ENCODE data around the gene SH3RF3.

SH3RF3 gene

DNA sequence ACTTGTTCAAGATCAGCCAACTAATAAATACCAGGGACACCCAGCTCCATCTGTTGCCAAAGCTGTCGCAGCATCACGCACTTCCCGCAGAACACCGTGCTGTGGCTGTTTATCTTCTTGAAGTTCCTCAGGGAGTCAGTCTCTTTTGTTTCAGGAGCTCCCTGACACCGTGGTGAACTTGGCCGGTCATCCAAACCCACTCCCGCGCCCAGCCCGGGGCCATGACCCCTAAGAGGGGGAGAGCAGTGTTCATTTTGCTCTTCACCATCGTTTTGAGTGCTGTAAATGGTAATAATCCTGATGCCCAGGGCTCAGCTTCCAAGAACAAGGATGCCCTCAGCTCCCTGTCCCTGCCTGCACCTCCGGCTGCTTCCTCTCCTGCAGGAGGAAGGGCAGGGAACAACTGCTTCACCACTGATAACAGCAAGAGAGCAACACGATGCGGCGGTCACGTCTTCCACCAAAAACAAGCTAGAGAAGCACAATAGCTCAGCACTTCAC lies 353.4 kb downstream of the SH3RF3 start:
- DNase-seq (ENCODE audit: low read depth in 1 of 2, low spot score in 1 of 2): no peak

DNA sequence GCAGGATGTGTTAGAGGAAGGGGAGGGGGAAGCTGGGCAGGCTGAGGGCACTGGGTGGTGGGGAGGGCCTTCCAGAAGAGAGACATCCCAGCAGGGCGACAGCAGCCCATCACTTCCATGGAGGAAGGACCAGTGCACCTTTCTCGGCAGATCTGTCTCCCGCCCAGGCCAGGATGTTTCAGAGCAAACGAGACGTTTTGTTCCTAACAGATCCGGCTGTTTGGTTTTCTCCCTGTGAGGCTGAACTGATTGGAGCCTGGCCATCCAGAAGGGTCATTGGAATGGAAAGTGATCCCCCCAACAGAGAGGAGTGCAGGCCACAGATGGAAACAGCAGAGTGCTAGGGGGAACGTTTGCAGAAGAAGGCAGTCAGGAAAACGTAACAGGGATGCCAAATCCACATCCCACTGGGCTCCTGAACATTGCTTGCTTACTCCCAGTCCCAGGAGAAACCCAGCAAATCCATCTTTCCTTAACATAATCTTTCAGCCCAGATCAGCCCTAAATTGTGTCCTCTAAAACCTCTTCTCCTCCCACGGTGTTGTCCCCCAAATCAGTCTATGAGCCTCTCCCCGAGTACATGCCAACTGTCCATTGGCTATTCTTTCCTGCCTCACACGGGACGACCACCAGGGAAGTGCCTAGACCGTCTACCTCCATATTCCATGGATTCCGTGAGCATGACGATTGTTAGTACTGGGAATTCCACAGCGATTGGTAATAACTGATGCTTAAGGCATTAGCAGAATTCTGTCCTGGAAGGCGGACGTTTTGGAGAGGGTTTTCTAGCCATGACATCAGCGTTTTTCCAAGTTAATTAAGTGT lies 357.9 kb downstream of the SH3RF3 start:
- no peak for DNase-seq (ENCODE audit: low read depth in 1 of 2, low spot score in 1 of 2)

DNA sequence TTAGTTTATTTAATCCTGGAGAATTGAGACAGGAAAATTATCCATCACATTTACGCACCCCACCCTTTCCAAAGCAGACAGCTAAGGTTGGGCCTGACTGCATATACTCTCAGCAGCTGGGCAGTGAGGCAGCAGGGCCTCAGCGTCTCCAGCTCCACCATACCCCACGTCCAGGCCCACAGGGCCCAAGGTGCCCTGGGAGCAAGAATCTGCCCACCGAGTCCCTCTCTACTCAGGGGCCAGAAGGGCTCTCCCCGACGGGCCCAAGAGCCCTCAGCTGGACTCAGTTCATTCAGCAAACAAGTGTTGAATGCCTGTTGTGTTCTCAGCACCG lies 358.5 kb downstream of the SH3RF3 start:
- DNase-seq (ENCODE audit: low read depth in 1 of 2, low spot score in 1 of 2): no peak

DNA sequence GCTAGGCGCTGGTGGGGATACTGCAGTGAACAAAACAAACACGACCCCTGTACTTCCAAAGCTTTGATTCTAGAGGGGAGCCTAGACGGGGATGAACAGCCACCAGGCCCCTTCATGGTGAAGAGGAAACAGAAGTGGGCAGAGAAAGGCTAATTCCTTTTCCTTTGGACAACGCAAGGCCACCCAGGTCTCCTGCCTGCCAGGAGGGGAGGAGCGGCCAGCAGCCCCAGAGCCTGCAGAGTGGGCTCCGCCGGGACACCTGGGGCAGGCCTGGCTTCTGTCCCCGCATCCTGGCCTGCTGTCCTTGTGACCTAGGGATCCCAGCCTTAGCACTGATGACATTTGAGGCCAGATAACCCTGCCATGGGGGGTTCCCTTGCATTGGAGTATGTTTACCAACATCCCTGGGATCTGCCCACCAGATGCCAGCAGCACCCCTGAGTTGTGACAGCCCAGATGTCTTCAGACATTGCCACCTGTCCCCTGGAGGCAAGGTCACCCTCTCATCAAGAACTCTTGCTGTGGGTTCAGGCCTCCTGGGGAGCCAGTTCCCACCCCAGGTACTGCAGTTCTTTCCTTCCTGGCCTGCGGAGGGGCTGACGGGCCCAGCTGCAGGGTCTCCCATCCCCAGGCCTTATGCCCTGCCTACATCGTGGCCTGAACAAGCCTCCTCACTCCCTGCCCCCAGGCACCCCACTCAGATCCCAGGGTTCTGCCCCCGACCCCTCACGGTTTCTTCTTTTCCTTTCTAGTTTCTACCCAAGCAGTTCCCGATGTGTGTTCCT lies 359.1 kb downstream of the SH3RF3 start:
- DNase-seq (ENCODE audit: low read depth in 1 of 2, low spot score in 1 of 2): no peak

DNA sequence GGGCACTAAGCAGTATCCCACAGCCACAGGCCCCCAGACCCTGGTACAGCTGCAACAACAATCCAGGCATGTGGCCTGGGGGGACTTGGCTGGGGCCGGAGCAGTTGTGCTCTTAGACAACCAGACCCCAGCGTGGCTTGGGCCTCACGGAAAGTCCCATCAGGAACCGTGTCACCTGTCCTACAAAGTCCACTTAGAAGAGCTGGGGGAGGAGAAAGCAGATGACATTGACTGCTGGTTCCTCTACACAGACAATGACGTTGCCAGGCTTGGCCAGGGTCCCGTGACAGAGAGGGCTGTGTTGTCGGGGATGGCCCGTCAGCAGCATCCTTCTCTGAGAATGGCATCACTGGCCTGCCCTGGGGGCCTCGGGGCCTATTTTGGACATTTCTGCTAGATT lies 360.3 kb downstream of the SH3RF3 start:
- no peak for DNase-seq (ENCODE audit: low read depth in 1 of 2, low spot score in 1 of 2)

DNA sequence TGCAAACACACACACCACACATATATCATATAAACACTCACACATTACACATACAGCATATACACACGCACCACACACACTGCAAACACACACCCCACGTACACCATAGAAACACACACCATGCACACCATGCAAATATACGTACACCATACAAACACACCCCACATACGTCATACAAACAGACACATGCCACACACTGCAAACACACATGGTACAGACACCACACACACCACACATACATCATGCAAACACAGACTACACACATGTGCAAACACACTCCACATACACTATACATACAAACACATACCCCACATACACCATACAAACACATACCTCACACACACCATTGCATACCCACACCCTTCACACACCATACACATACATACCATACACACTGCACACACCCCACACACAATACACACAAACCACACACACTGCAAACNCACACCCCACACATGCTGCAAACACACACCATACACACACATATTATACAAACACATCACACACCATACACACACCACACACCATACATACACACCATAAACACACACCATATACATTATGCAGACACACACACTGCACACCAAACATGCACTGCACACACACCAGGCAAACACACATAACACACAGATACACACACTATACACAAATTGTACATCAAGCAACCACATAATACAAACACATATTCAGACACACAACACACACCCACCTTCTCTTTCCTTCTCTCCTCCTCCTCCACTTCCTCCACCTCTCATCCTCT lies 364.4 kb downstream of the SH3RF3 start:
- no peak for DNase-seq (ENCODE audit: low read depth in 1 of 2, low spot score in 1 of 2)

DNA sequence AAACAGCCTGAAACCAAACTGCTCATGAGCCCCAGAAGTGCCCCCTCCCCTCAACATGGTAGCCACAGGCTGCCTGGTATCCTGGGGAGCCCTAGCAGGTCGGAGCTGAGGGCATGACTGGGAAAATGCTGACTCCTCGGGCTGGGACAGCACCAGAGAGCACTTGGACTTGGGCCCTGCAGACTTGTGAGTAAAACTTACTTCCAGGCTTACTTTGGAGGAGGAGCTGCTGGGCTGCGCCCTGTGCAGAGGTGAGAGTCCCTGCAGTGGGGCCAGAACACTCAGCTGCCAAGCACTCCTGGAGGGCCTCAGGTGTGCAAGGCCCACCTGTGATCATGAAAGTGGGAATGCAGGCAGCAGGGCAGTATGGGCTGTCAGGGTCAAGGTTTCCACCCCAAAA lies 365.3 kb downstream of the SH3RF3 start:
- DNase-seq (ENCODE audit: low read depth in 1 of 2, low spot score in 1 of 2): no peak

DNA sequence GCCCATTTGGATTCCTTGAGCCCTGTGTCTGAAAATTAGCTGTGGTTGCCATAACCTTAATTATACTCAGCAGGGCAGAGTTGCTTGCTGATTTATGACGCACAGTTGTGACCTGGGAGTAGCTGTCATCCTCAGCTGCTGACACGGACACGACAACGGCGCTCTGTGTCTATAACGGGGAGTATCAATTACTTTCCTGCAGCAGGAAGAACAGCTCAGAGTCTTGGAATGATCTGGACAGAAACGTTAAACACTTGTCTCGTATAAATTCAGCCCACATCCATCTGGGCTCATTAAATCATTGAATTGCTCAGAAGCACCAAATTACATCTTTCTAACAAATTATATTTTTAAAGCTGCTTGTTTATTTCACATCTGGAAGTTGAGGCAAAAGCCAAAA lies 368.5 kb downstream of the SH3RF3 start:
- DNase-seq (ENCODE audit: low read depth in 1 of 2, low spot score in 1 of 2): no peak

DNA sequence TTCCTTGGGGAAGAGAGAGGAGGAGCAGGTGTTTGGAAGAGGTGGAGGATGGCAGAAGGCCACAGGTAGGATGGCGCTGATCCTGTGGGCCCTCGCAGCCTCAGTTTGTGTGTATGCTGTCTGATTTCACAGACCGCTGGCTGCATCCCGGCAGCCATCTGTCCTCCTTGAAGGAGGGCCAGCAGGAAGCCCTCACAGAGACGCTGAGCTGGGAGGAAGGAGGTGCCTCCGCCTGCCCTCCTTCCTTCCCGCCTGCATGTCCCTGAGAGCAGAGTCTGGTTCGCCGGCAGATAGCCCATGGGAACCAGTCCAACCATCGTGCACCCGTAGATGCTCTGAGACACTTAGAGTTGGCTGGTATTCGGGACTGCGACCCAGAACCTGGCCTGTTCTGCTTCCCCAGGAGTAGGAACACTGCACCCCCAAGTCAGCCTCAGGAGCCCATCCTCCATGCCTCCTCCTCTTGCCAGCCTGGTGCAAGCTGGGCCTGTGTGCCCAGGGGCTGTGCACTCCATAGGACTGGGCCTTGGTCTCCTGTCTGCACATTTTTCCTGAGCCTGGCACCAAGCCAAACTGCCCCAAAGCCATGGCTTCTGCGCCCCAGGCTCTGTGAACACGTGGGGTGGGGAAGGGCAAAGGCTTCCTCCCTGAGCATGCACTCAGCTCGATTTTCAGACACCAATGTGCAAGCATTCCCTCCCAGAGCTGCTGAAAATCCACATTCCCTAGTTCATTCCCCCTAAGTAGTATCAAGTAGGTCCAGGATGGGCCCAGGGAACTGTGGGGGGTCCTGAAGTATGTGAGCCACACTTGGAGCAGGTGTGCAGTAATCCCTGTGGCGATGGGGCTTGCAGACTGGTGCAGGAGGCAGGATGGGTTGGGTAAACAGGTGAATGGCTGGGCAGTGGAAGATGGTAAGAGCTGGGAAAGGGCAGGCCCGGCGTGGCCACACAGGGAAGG lies 369.2 kb downstream of the SH3RF3 start:
- no peak for DNase-seq (ENCODE audit: low read depth in 1 of 2, low spot score in 1 of 2)

DNA sequence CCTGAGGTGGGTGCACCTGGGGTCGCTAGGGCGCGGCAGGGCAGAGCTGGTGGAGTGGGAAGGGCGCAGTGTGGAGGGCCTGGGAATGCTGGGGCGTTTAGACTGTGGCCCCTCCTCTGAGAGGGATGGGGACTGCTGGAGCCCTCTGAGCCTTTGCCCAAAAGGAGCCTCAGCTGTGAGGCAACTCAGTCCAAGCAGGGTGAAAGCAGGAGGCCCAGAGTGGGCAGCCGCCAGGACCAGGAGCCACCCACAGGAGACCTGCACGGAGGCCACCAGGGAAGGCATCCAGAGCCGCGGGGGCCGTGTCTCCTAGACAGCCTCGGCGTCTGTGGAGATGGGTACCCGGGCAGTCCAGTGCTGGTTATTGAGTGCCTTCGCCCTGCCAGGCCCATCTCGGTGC lies 369.9 kb downstream of the SH3RF3 start:
- no peak for DNase-seq (ENCODE audit: low read depth in 1 of 2, low spot score in 1 of 2)

DNA sequence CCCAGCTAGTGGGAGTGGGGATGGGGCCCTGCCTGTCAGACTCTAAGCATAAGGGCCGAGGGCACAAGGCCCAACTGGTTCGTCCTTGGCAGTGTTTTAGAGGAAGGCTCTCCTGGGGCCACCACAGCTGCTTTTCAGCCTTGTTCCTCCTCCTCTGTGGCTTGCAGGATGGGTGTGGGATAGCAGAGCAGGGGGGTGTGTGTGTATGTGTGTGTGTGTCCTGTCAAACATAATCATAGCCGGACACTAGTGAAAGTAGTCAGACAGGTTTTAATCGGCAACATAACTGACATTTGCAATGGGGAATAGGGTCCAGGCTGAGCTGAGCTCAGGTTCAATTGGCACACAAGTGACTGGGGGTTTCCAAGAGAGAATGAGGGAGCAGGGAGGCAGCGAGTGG lies 370.6 kb downstream of the SH3RF3 start:
- no peak for DNase-seq (ENCODE audit: low read depth in 1 of 2, low spot score in 1 of 2)

DNA sequence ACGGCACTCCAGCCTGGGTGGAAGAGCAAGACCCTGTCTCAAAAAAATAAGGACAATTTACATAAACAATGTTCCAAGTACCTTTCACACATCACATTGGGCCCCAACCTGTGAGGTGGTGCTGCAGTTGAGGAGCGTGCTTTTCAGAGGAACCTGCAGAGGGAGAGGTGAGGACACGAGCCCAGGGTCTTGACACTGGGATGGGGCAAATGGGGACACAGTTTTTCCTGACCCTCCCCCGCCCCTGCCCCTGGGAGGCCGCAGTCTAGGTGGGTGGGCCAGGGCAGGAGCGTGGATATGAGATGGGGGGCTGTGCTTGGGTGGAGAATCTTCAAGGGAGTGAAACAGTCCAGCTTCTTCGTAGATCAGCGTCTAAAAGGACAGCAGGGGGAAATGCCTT lies 371.9 kb downstream of the SH3RF3 start:
- DNase-seq (ENCODE audit: low read depth in 1 of 2, low spot score in 1 of 2): no peak

DNA sequence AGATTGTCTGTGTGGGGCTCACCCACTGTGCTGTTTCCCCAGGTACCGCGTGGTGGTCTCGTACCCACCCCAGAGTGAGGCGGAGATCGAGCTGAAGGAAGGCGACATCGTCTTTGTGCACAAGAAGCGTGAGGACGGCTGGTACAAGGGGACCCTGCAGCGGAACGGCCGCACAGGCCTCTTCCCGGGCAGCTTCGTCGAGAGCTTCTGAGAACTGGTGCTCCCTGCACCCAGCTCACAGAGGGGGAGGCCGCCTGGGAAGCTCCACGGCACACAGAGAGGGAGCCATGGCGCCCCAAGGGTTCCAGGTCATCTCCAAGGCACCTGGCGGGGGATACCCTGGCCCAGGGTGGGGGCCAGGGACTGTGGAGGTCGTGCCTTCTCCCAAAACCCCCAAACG lies 372.5 kb downstream of the SH3RF3 start:
- DNase-seq (ENCODE audit: low read depth in 1 of 2, low spot score in 1 of 2): no peak

DNA sequence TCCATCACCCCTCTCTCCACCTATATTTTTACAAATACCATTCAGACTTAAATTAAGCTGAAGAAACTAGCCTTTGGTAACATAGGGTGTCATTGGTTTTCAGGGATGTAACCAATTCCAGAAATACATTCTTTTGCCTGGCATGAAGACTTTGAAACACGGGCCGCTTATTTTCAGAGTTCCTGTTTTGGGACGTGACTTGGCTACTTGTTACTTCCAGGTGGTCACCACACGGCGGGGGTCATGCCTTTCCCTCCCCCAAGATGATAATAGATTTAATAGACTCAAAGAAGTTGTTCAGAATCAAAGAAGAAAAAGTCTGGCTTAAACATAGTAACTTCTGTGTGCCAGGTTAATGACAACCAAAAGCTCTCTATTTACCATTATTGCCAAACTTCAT lies 374.2 kb downstream of the SH3RF3 start:
- DNase-seq (ENCODE audit: low read depth in 1 of 2, low spot score in 1 of 2): no peak

DNA sequence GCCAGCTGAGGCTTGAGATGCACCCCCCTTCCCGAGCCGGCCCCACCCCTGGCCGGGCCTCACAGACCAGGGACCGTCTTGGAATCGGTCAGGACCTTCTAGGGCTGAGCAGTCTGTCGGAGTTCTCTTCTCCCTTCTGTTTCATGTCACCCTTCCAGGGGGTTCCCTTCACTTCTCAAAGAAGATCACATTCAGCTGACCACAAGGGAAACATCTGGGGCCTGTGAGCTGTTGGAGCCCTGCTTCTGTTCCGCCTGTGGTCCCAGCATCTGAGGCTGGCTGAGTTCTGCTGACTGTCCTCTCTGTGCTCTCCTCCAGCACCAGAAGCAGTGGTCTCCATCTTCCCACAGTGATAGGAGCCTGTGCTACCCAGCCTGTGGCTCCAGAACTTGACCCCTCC lies 378.2 kb downstream of the SH3RF3 start:
- no peak for DNase-seq (ENCODE audit: low read depth in 1 of 2, low spot score in 1 of 2)

DNA sequence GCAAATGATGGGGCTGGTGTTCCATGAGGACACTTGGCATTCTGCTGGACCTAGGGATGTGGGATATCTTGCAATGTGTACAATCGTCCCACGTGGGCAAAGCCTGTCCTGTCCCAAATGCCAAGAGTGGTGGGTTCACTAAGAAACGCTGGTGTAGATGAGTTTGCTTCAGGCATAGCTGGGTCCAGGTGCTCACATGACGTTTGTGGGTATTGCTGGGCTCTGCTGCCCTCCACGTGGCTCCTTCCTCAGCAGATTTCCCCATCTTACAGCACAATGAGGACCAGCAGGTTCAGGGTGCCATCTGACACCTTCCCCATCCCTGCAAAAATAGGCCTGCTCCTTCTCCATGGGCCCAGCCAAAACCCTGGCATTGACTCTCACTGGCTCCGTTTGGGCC lies 378.8 kb downstream of the SH3RF3 start:
- DNase-seq (ENCODE audit: low read depth in 1 of 2, low spot score in 1 of 2): no peak

DNA sequence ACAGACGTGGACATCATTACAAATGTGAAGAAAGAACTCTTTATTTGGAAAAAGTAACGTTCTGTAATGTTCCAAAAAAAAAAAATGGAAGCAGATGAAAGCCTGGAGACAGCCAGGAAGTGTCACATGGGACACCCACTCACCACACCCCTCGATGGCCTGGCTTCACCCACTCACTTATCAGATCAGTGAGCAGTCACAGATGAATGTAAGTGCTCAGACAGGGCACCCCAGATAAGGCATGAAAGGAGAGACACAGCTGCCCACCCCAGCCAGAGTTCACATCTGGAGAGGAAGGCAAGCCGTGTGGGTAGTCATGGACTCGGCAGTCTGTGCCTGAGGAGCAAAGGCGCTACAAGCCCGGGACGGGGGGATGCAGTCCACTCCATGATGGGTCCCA lies 379.6 kb downstream of the SH3RF3 start:
- DNase-seq (ENCODE audit: low read depth in 1 of 2, low spot score in 1 of 2): no peak

DNA sequence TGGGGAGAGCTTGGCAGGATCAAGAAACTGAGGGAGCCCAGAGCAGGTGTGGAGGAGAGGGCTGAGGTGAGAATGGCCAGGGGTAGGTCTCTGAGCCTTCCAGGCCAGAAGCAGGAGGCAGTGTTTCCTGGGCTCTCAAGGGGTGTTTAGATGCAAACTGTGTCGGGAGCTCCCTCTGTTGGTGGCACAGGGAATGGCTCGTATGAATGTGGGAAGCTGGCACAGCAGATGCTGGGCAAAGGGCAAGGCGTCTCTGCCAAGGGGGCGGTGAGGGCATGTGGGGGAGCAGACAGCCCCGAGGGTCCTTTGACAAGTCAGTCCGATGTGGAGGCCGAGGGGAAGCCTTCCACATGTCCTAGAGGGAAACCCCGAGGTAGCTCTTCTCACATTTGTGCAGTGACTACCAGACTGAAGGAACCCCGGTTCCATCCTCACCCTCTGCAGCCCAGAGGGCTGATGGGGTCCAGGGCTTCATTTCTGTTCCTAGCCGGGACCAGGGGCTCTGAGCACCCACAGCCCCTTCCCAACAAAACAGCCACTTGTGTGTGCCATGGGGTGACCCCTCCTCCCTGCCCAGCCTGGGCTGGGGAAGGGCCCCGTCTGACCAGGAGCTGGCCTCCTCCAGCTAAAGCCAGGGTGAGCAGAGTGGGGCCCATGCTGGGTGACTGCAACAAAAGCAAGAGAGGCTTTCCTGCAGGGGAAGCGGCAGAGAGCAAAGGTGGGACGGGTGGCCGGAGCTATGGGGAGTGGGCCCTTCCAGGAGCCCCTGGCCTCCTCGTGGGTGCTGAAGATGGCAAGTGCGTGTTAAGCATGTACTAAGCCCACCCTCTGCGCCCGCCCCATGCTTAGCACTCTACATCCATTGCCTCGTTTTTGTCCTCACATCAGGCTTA lies 381.4 kb downstream of the SH3RF3 start:
- DNase-seq (ENCODE audit: low read depth in 1 of 2, low spot score in 1 of 2): peak; percentile 65 to 70

DNA sequence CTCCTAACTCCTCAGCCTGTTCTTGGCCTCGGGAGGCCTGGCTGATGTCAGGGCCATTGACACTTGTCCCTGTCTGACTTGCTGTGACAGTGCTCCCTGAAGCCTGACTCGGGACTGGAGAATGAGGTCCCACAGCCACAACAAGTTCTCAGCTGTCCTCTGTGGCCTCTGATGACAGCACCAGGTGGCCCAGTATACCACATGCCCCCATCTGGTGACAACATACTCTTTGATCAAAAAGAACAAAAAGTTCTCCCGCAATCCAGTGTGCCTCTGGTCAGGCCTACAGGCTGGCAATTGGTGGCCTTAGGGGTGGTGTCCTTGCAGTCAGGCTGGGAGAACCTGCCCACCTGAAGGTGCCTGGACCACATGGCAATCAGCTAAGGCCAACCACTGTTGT lies 382.2 kb downstream of the SH3RF3 start:
- DNase-seq (ENCODE audit: low read depth in 1 of 2, low spot score in 1 of 2): no peak

DNA sequence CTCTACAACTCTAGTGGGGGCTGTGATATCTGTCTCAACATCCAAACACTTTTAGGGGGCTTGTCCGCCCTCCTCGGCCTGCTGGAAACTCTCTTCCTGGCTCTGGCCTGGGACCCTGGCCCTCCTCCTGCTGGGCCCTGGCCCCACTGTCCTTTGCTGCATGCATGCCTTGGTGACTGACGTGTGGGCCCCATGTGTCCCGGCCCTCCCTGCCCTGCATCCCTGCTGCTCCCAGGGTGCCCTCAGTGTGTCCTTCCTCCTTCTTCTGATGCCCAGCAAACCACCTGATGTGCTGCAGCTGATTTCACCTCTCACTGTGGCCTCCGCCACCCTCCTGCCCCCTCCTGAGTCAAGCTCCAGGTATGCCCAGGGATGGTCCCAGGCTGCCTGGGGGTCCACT lies 383.1 kb downstream of the SH3RF3 start:
- DNase-seq (ENCODE audit: low read depth in 1 of 2, low spot score in 1 of 2): no peak

Data from activated CD4-positive, alpha-beta T cell treated with anti-CD3 and anti-CD28 coated beads, Interleukin-2, amount 50 U/mL, for 24 hours (primary cell).